HEK293 (cell line): ENCODE results near the gene PGM2.

Experiments used
- CTCF ChIA-PET: fragments of 350-600 bp; formaldehyde crosslinking; extraction: SDS; loops from one replicate; lab custom pipeline; 2021; ENCODE audit warnings: antibody characterized with exemption; lab: Yijun Ruan, JAX
- POLR2A ChIA-PET: fragments of 300-600 bp; formaldehyde crosslinking; extraction: SDS; loops from one replicate; lab custom pipeline; 2020; ENCODE audit warnings: antibody characterized with exemption, inconsistent platforms; lab: Yijun Ruan, JAX
- H3K27ac ChIP-seq: fragments of 200-500 bp; sonication (Bioruptor generic); 2 replicates; pipeline ENCODE4 v1.5.1; 2014; ENCODE audit warnings: low read depth, low read length, control low read depth, inconsistent platforms; ENCODE audit errors: extremely low read depth
- H3K36me3 ChIP-seq, 2 experiments: fragments of 200-500 bp in 1 of 2; sonication (Bioruptor generic) in 1 of 2; 1 replicate in 1 of 2; 2 replicates in 1 of 2; pipeline ENCODE4 v1.5.1; 2014 to 2017; ENCODE audit warnings: inconsistent platforms in 2 of 2, low read length in 2 of 2; ENCODE audit not compliant: control insufficient read depth in 2 of 2, insufficient read depth in 1 of 2
- H3K4me1 ChIP-seq: fragments of 200-500 bp; sonication (Bioruptor generic); 2 replicates; pipeline ENCODE4 v1.5.1; 2014; ENCODE audit warnings: mild to moderate bottlenecking, low read length, inconsistent platforms; ENCODE audit not compliant: control insufficient read depth, insufficient read depth
- H3K4me3 ChIP-seq: 2 replicates; pipeline ENCODE4 v1.5.1; 2011; ENCODE audit warnings: low read depth, mild to moderate bottlenecking, control low read depth, low read length, moderate library complexity
- H3K9me3 ChIP-seq: fragments of 200-500 bp; sonication (Bioruptor generic); 2 replicates; pipeline ENCODE4 v1.5.1; 2014; ENCODE audit warnings: low read depth, low read length, inconsistent platforms; ENCODE audit not compliant: control insufficient read depth, insufficient read depth
- AEBP2 ChIP-seq: fragments of 450-650 bp; formaldehyde crosslinking; IDR thresholded peaks from 2 replicates; pipeline ENCODE4 v1.5.1; 2016; ENCODE audit warnings: missing biosample characterization, missing genetic modification characterization, borderline replicate concordance
- KLF17 ChIP-seq: fragments of 450-650 bp; formaldehyde crosslinking; IDR thresholded peaks from 2 replicates; pipeline ENCODE4 v1.5.1; 2016; ENCODE audit warnings: missing biosample characterization, missing genetic modification characterization
- KLF9 ChIP-seq: fragments of 450-650 bp; formaldehyde crosslinking; IDR thresholded peaks from 2 replicates; pipeline ENCODE4 v1.5.1; 2016; ENCODE audit warnings: missing biosample characterization, missing genetic modification characterization, low read depth
- MEIS1 ChIP-seq: sonication (generic); formaldehyde crosslinking; IDR thresholded peaks from 2 replicates; pipeline ENCODE4 v1.8.1; 2022; ENCODE audit warnings: missing genetic modification reagents, mild to moderate bottlenecking, borderline replicate concordance
- PRDM2 ChIP-seq: fragments of 450-650 bp; formaldehyde crosslinking; IDR thresholded peaks from 2 replicates; pipeline ENCODE4 v1.5.1; 2016; ENCODE audit warnings: missing biosample characterization, missing genetic modification characterization, borderline replicate concordance
- ZNF10 ChIP-seq: fragments of 450-650 bp; formaldehyde crosslinking; IDR thresholded peaks from 2 replicates; pipeline ENCODE4 v1.5.1; 2017; ENCODE audit warnings: missing biosample characterization, missing genetic modification characterization
- ZNF132 ChIP-seq: fragments of 450-650 bp; formaldehyde crosslinking; IDR thresholded peaks from 2 replicates; pipeline ENCODE4 v1.5.1; 2017; ENCODE audit warnings: missing biosample characterization, missing genetic modification characterization, borderline replicate concordance
- ZNF133 ChIP-seq: fragments of 450-650 bp; formaldehyde crosslinking; IDR thresholded peaks from 2 replicates; pipeline ENCODE4 v1.5.1; 2016; ENCODE audit warnings: missing biosample characterization, missing genetic modification characterization
- ZNF248 ChIP-seq: fragments of 450-650 bp; formaldehyde crosslinking; IDR thresholded peaks from 2 replicates; pipeline ENCODE4 v1.5.1; 2017; ENCODE audit warnings: missing biosample characterization, missing genetic modification characterization
- ZNF292 ChIP-seq: fragments of 450-650 bp; formaldehyde crosslinking; IDR thresholded peaks from 2 replicates; pipeline ENCODE4 v1.5.1; 2016; ENCODE audit warnings: low read depth, missing biosample characterization, missing genetic modification characterization, borderline replicate concordance
- ZNF354C ChIP-seq: fragments of 450-650 bp; formaldehyde crosslinking; IDR thresholded peaks from 2 replicates; pipeline ENCODE4 v1.5.1; 2016; ENCODE audit warnings: missing biosample characterization, missing genetic modification characterization, low read depth, borderline replicate concordance
- ZNF404 ChIP-seq: fragments of 450-650 bp; formaldehyde crosslinking; IDR thresholded peaks from 2 replicates; pipeline ENCODE4 v1.5.1; 2017; ENCODE audit warnings: missing biosample characterization, missing genetic modification characterization
- ZNF416 ChIP-seq: fragments of 450-650 bp; formaldehyde crosslinking; IDR thresholded peaks from 2 replicates; pipeline ENCODE4 v1.5.1; 2016; ENCODE audit warnings: missing biosample characterization, missing genetic modification characterization
- ZNF473 ChIP-seq: fragments of 450-650 bp; formaldehyde crosslinking; IDR thresholded peaks from 2 replicates; pipeline ENCODE4 v1.5.1; 2017; ENCODE audit warnings: missing biosample characterization, missing genetic modification characterization
- ZNF513 ChIP-seq: fragments of 450-650 bp; IDR thresholded peaks from 2 replicates; pipeline ENCODE4 v1.5.1; 2018; ENCODE audit warnings: missing biosample characterization, missing genetic modification characterization
- ZNF549 ChIP-seq: fragments of 450-650 bp; IDR thresholded peaks from 2 replicates; pipeline ENCODE4 v1.5.1; 2018; ENCODE audit warnings: missing biosample characterization, missing genetic modification characterization, mild to moderate bottlenecking, inconsistent platforms, moderate library complexity
- ZNF624 ChIP-seq: fragments of 450-650 bp; formaldehyde crosslinking; IDR thresholded peaks from 2 replicates; pipeline ENCODE4 v1.5.1; 2017; ENCODE audit warnings: missing biosample characterization, missing genetic modification characterization
- ZNF670 ChIP-seq: fragments of 450-650 bp; formaldehyde crosslinking; IDR thresholded peaks from 2 replicates; pipeline ENCODE4 v1.5.1; 2016; ENCODE audit warnings: missing biosample characterization, missing genetic modification characterization, low read depth

PGM2 gene

GRCh38 chr4:37844204-37844603 lies 17.7 kb downstream of the PGM2 start:
- no peak overlapping the region for H3K27ac ChIP-seq
- no peak for TF ChIP-seq ZNF10 (tag by site-specific recombination)
- TF ChIP-seq, all 188 proteins: peak for 0
- Histone ChIP-seq H3K4me1 (no peaks in the 10 kb centered on the region), H3K4me3 (no peak overlapping the region), H3K9me3 (no peaks in the 10 kb centered on the region), H3K36me3 (peaks cover 9 to 74% of the 10 kb centered on the region in 2 experiments; a peak in 2 of 3 replicates)
- POLR2A ChIA-PET = no interaction called here
- CTCF ChIA-PET = interaction anchor here (0.6 to 1.1 kb wide), 2 partner anchors 59 to 63 kb away, joined by 3 read pairs; no protein-coding TSS in a partner anchor

GRCh38 chr4:37845201-37845600 lies 18.7 kb downstream of the PGM2 start:
- H3K4me1 ChIP-seq = no peaks in the 10 kb centered on the region
- no peak overlapping the region for H3K4me3 ChIP-seq
- H3K9me3 ChIP-seq = no peaks in the 10 kb centered on the region
- peaks cover 12 to 69% of the 10 kb centered on the region in 2 experiments; a peak in 2 of 3 replicates for H3K36me3 ChIP-seq
- no peak for TF ChIP-seq ZNF133 (tag by site-specific recombination)
- no peak for TF ChIP-seq ZNF473 (tag by site-specific recombination)
- TF ChIP-seq AEBP2 (tag by site-specific recombination) = no peak
- TF ChIP-seq KLF17 (tag by site-specific recombination) = no peak
- TF ChIP-seq ZNF248 (tag by site-specific recombination) = no peak
- TF ChIP-seq ZNF513 (tag by site-specific recombination) = no peak
- no peak for TF ChIP-seq ZNF292 (tag by site-specific recombination)
- no peak for TF ChIP-seq ZNF404 (tag by site-specific recombination)
- TF ChIP-seq PRDM2 = no peak
- no peak for TF ChIP-seq ZNF354C (tag by site-specific recombination)
- no peak for TF ChIP-seq ZNF670 (tag by site-specific recombination)
- no peak for TF ChIP-seq ZNF416
- no peak for TF ChIP-seq ZNF132
- TF ChIP-seq KLF9 (tag by site-specific recombination) = no peak
- no peak for TF ChIP-seq ZNF624 (tag by site-specific recombination)
- TF ChIP-seq MEIS1 (CRISPR knock-in tag) = no peak
- TF ChIP-seq ZNF549 (tag by site-specific recombination) = no peak
- ChIA-PET POLR2A (interaction anchor here (0.7 kb wide), 1 partner anchor 479 kb away, joined by 4 read pairs; no protein-coding TSS in a partner anchor), CTCF (no interaction called here)
- no peak overlapping the region for H3K27ac ChIP-seq
